ENCODE measurements around the gene PCDHGA8.

DNA sequence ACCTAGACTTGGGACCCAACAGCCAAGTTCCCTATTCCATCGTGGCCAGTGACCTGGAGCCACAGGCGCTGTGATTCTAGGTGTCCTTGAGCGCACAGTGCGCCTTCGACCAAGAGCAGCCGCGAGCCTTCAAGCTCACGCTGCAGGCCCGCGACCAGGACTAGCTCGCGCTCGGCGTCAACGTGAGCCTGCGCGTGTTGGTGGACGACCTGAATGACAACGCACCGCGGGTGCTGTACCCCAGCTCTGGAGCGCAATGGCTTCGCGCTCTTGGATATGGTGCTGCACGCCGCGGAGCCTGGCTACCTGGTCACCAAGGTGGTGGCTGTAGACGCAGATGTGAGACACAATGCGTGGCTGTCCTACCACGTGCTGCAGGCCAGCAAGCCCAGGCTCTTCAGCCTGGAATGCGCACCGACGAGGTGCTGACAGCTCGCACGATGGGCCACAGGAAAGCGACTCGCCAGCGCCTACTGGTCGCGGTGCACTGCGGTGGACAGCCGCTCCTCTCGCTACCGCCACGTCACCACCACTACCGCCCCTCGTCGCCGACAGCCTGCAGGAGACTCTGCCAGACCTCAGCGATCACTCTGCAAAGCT lies 49.2 kb downstream of the PCDHGA8 start:
- TF ChIP-seq, protein P1, sequence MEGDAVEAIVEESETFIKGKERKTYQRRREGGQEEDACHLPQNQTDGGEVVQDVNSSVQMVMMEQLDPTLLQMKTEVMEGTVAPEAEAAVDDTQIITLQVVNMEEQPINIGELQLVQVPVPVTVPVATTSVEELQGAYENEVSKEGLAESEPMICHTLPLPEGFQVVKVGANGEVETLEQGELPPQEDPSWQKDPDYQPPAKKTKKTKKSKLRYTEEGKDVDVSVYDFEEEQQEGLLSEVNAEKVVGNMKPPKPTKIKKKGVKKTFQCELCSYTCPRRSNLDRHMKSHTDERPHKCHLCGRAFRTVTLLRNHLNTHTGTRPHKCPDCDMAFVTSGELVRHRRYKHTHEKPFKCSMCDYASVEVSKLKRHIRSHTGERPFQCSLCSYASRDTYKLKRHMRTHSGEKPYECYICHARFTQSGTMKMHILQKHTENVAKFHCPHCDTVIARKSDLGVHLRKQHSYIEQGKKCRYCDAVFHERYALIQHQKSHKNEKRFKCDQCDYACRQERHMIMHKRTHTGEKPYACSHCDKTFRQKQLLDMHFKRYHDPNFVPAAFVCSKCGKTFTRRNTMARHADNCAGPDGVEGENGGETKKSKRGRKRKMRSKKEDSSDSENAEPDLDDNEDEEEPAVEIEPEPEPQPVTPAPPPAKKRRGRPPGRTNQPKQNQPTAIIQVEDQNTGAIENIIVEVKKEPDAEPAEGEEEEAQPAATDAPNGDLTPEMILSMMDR (IDR thresholded peaks at IDR 0.05): no peak
- no peak for TF ChIP-seq EP300 (IDR thresholded peaks at IDR 0.05)
- no peak for TF ChIP-seq POLR2A (IDR thresholded peaks at IDR 0.05)
- no peak for TF ChIP-seq POLR2AphosphoS5 (IDR thresholded peaks at IDR 0.05)

All from upper lobe of left lung (tissue), 4 donors.